Activated CD4-positive, CD25-positive, alpha-beta regulatory T cell treated with anti-CD3 and anti-CD28 coated beads, Interleukin-2, amount 50 U/mL, for 24 hours (primary cell): ENCODE data around the gene PPCDC.

Experiments used
- ATAC-seq, 2 donors: fragments of 150-1000 bp; cut with Tn5 transposase; one replicate each; pipeline ENCODE4 v1.10.0; 2021; ENCODE audit warnings: mild to moderate bottlenecking in 1 of 2, moderate library complexity in 1 of 2

PPCDC gene

GRCh38 chr15:75016431-75016830 is 7.0 kb upstream of the PPCDC start:
- ATAC-seq = no peak

GRCh38 chr15:75019916-75020315 is 3.5 kb upstream of the PPCDC start:
- ATAC-seq = no peak

GRCh38 chr15:75021341-75021740 is 2.0 kb upstream of the PPCDC start:
- ATAC-seq = no peak

- ATAC-seq = no peak
Observed at GRCh38 chr15:75022783-75023180, 608 bp upstream of the PPCDC start.

- no peak for ATAC-seq
Observed at GRCh38 chr15:75023872-75024636, 664 bp downstream of the PPCDC start.

- ATAC-seq = no peak
Observed at GRCh38 chr15:75025107-75025506, 1.7 kb downstream of the PPCDC start.

GRCh38 chr15:75025548-75026260 is 2.3 kb downstream of the PPCDC start:
- no peak for ATAC-seq

GRCh38 chr15:75027551-75027950 is 4.2 kb downstream of the PPCDC start:
- ATAC-seq = no peak

- ATAC-seq = no peak
Observed at GRCh38 chr15:75028991-75029377, 5.6 kb downstream of the PPCDC start.

GRCh38 chr15:75029378-75030022 is 6.1 kb downstream of the PPCDC start:
- peak; percentile 85 to 88 for ATAC-seq

GRCh38 chr15:75030023-75030413 is 6.6 kb downstream of the PPCDC start:
- ATAC-seq = no peak

GRCh38 chr15:75030424-75030823 is 7.0 kb downstream of the PPCDC start:
- no peak for ATAC-seq

GRCh38 chr15:75031848-75032247 is 8.5 kb downstream of the PPCDC start:
- ATAC-seq = no peak

- no peak for ATAC-seq
Observed at GRCh38 chr15:75032395-75032794, 9.0 kb downstream of the PPCDC start.

GRCh38 chr15:75033809-75034208 is 10.4 kb downstream of the PPCDC start:
- no peak for ATAC-seq

- ATAC-seq = no peak
Observed at GRCh38 chr15:75034615-75035014, 11.2 kb downstream of the PPCDC start.

- no peak for ATAC-seq
Observed at GRCh38 chr15:75036212-75036616, 12.8 kb downstream of the PPCDC start.

- ATAC-seq = peak in 1 of 2 donors; percentile 59
Observed at GRCh38 chr15:75037685-75038084, 14.3 kb downstream of the PPCDC start.

GRCh38 chr15:75038231-75038630 is 14.8 kb downstream of the PPCDC start:
- ATAC-seq = no peak

GRCh38 chr15:75042730-75043508 is 19.5 kb downstream of the PPCDC start:
- peak; percentile 77 to 80 for ATAC-seq

GRCh38 chr15:75043509-75044257 is 20.3 kb downstream of the PPCDC start:
- ATAC-seq = no peak

- ATAC-seq = no peak
Observed at GRCh38 chr15:75044258-75044878, 21.0 kb downstream of the PPCDC start.
